Breast epithelium (tissue), 3 donors: ENCODE measurements around the gene ACRV1.

Source experiments
- CTCF ChIP-seq, 3 donors: fragments of 450-650 bp; IDR thresholded peaks; one replicate each; pipeline ENCODE4 v1.5.1; 2016 to 2017; ENCODE audit warnings: antibody characterized with exemption in 3 of 3, mild to moderate bottlenecking in 3 of 3, moderate library complexity in 3 of 3
- POLR2A ChIP-seq: fragments of 450-650 bp; IDR thresholded peaks from one replicate; pipeline ENCODE4 v1.6.1; 2016; ENCODE audit warnings: antibody characterized with exemption, mild to moderate bottlenecking, moderate library complexity
- POLR2AphosphoS5 ChIP-seq, 3 donors: sonication (generic); formaldehyde crosslinking; IDR thresholded peaks; one replicate each; pipeline ENCODE4 v1.6.1; 2017; ENCODE audit warnings: antibody characterized with exemption in 3 of 3

GRCh38 chr11:125724125-125724524 lies 43.5 kb upstream of the ACRV1 start:
- TF ChIP-seq CTCF (IDR thresholded peaks at IDR 0.05) (no peak), POLR2A (no peak), POLR2AphosphoS5 (IDR thresholded peaks at IDR 0.05) (no peak)
